ENCODE measurements around the gene GALNTL6.

Gene GALNTL6

GRCh38 chr4:171812665-171813525, at the start of gene GALNTL6:
GALNTL6 (plus strand) TSS chr4:171813404.
- DNase-seq: no peak

- DNase-seq: no peak
These were observed 47.7 kb upstream of the GALNTL6 start for GRCh38 chr4:171765514-171765913.

GRCh38 chr4:171774642-171775190, 38.5 kb upstream of the GALNTL6 start:
- DNase-seq: no peak

- no peak for DNase-seq
These were observed 33.9 kb upstream of the GALNTL6 start for GRCh38 chr4:171779301-171779700.

- no peak for DNase-seq
These were observed 27.8 kb upstream of the GALNTL6 start for GRCh38 chr4:171785388-171785787.

- DNase-seq: no peak
These were observed 19.5 kb upstream of the GALNTL6 start for GRCh38 chr4:171793723-171794122.

- no peak for DNase-seq
These were observed 18.7 kb upstream of the GALNTL6 start for GRCh38 chr4:171794528-171794927.

- DNase-seq: no peak
These were observed 3.4 kb upstream of the GALNTL6 start for GRCh38 chr4:171809854-171810253.

GRCh38 chr4:171812333-171812664, 905 bp upstream of the GALNTL6 start:
- no peak for DNase-seq

GRCh38 chr4:171813526-171814250, 484 bp downstream of the GALNTL6 start:
- no peak for DNase-seq

- no peak for DNase-seq
These were observed 1.3 kb downstream of the GALNTL6 start for GRCh38 chr4:171814545-171814944.

- no peak for DNase-seq
These were observed 3.8 kb downstream of the GALNTL6 start for GRCh38 chr4:171817026-171817425.

- no peak for DNase-seq
These were observed 21.4 kb downstream of the GALNTL6 start for GRCh38 chr4:171834640-171835039.

- DNase-seq: no peak
These were observed 30.3 kb downstream of the GALNTL6 start for GRCh38 chr4:171843456-171843855.

- DNase-seq: no peak
These were observed 33.0 kb downstream of the GALNTL6 start for GRCh38 chr4:171846232-171846631.

GRCh38 chr4:171846893-171847292, 33.7 kb downstream of the GALNTL6 start:
- no peak for DNase-seq

- no peak for DNase-seq
These were observed 34.5 kb downstream of the GALNTL6 start for GRCh38 chr4:171847751-171848150.

GRCh38 chr4:171849686-171850222, 36.5 kb downstream of the GALNTL6 start:
- DNase-seq: no peak

GRCh38 chr4:171851295-171851694, 38.1 kb downstream of the GALNTL6 start:
- DNase-seq: no peak

- DNase-seq: no peak
These were observed 44.3 kb downstream of the GALNTL6 start for GRCh38 chr4:171857302-171858012.

GRCh38 chr4:171875291-171875690, 62.1 kb downstream of the GALNTL6 start:
- DNase-seq: no peak

- DNase-seq: no peak
These were observed 63.4 kb downstream of the GALNTL6 start for GRCh38 chr4:171876636-171877035.

- no peak for DNase-seq
These were observed 66.9 kb downstream of the GALNTL6 start for GRCh38 chr4:171880136-171880535.

All from GOT3 (cell line).